ENCODE measurements around the gene SF1.

SF1 gene

GRCh38 chr11:64768300-64768694, 10.0 kb downstream of the SF1 start:
- Histone ChIP-seq H3K4me3 (ENCODE audit: low read depth, low read length) (no peak overlapping the region), H2BK5ac (ENCODE audit: low read depth, low read length, poor library complexity) (no peak overlapping the region), H3K79me2 (ENCODE audit: control insufficient read depth, insufficient read depth, low read length, poor library complexity) (no peaks in the 10 kb centered on the region), H4K12ac (ENCODE audit: low read depth, low read length) (no peak overlapping the region), H2BK120ac (ENCODE audit: insufficient read depth, low read length, poor library complexity) (no peak overlapping the region), H3K36me3 (ENCODE audit: control insufficient read depth in 1 of 2, insufficient read depth in 2 of 2, low read length in 2 of 2) (peaks cover 74 to 92% of the 10 kb centered on the region in 2 experiments), H3K79me1 (ENCODE audit: low read length) (no peaks in the 10 kb centered on the region), H3K4me2 (ENCODE audit: low read length) (no peak overlapping the region), H3K4ac (ENCODE audit: low read depth, low read length) (no peak overlapping the region), H4K8ac (ENCODE audit: low read depth, low read length) (no peak overlapping the region), H2AFZ (ENCODE audit: insufficient read depth, low read length, poor library complexity) (no peak overlapping the region), H3K4me1 (ENCODE audit: control insufficient read depth in 1 of 2, insufficient read depth in 2 of 2, low read length in 2 of 2) (peaks cover 0 to 2% of the 10 kb centered on the region in 2 experiments), H3K9me3 (ENCODE audit: insufficient read depth, low read depth, low read length) (no peaks in the 10 kb centered on the region), H3K14ac (ENCODE audit: low read length) (no peak overlapping the region), H3K27ac (ENCODE audit: low read depth, low read length) (no peak overlapping the region), H3K18ac (ENCODE audit: low read length) (no peak overlapping the region), H3K9ac (ENCODE audit: low read length) (no peak overlapping the region), H2BK12ac (ENCODE audit: low read length) (no peak overlapping the region), H3K23ac (ENCODE audit: low read length) (no peak overlapping the region), H2AK5ac (ENCODE audit: low read length) (no peak overlapping the region), H3K27me3 (ENCODE audit: insufficient read depth, low read length) (no peaks in the 10 kb centered on the region), H4K91ac (ENCODE audit: low read depth, low read length) (no peak overlapping the region)
- no CpG with 5 or more reads among the region's 6 CpGs for WGBS (ENCODE audit: extremely low coverage, insufficient coverage, insufficient read length)
- no peak for DNase-seq

GRCh38 chr11:64767344-64768299, 10.7 kb downstream of the SF1 start:
- no peaks in the 10 kb centered on the region for H3K79me1 ChIP-seq (ENCODE audit: low read length)
- peaks cover 75 to 93% of the 10 kb centered on the region in 2 experiments for H3K36me3 ChIP-seq (ENCODE audit: control insufficient read depth in 1 of 2, insufficient read depth in 2 of 2, low read length in 2 of 2)
- no peaks in the 10 kb centered on the region for H3K27me3 ChIP-seq (ENCODE audit: insufficient read depth, low read length)
- no peak overlapping the region for H3K18ac ChIP-seq (ENCODE audit: low read length)
- no peaks in the 10 kb centered on the region for H3K79me2 ChIP-seq (ENCODE audit: control insufficient read depth, insufficient read depth, low read length, poor library complexity)
- H2AFZ ChIP-seq (ENCODE audit: insufficient read depth, low read length, poor library complexity), result no peak overlapping the region
- no peak overlapping the region for H2BK5ac ChIP-seq (ENCODE audit: low read depth, low read length, poor library complexity)
- H3K14ac ChIP-seq (ENCODE audit: low read length), result no peak overlapping the region
- H3K27ac ChIP-seq (ENCODE audit: low read depth, low read length), result no peak overlapping the region
- no peak overlapping the region for H4K12ac ChIP-seq (ENCODE audit: low read depth, low read length)
- H2BK120ac ChIP-seq (ENCODE audit: insufficient read depth, low read length, poor library complexity), result no peak overlapping the region
- peaks cover 0 to 2% of the 10 kb centered on the region in 2 experiments for H3K4me1 ChIP-seq (ENCODE audit: control insufficient read depth in 1 of 2, insufficient read depth in 2 of 2, low read length in 2 of 2)
- no peak overlapping the region for H2BK12ac ChIP-seq (ENCODE audit: low read length)
- H3K4me3 ChIP-seq (ENCODE audit: low read depth, low read length), result no peak overlapping the region
- H3K9me3 ChIP-seq (ENCODE audit: insufficient read depth, low read depth, low read length), result no peaks in the 10 kb centered on the region
- H3K4me2 ChIP-seq (ENCODE audit: low read length), result no peak overlapping the region
- no CpG with 5 or more reads among the region's 19 CpGs for WGBS (ENCODE audit: extremely low coverage, insufficient coverage, insufficient read length)
- H2AK5ac ChIP-seq (ENCODE audit: low read length), result no peak overlapping the region
- H3K4ac ChIP-seq (ENCODE audit: low read depth, low read length), result no peak overlapping the region
- H3K23ac ChIP-seq (ENCODE audit: low read length), result no peak overlapping the region
- DNase-seq, result peak; percentile 51 to 81
- H4K91ac ChIP-seq (ENCODE audit: low read depth, low read length), result no peak overlapping the region
- no peak overlapping the region for H3K9ac ChIP-seq (ENCODE audit: low read length)
- H4K8ac ChIP-seq (ENCODE audit: low read depth, low read length), result no peak overlapping the region

- no peak overlapping the region for H4K8ac ChIP-seq (ENCODE audit: low read depth, low read length)
- peaks cover 78 to 95% of the 10 kb centered on the region in 2 experiments for H3K36me3 ChIP-seq (ENCODE audit: control insufficient read depth in 1 of 2, insufficient read depth in 2 of 2, low read length in 2 of 2)
- no peaks in the 10 kb centered on the region for H3K79me1 ChIP-seq (ENCODE audit: low read length)
- H3K9ac ChIP-seq (ENCODE audit: low read length), result no peak overlapping the region
- no peak overlapping the region for H3K23ac ChIP-seq (ENCODE audit: low read length)
- H3K18ac ChIP-seq (ENCODE audit: low read length), result no peak overlapping the region
- DNase-seq, result no peak
- no peak overlapping the region for H2BK5ac ChIP-seq (ENCODE audit: low read depth, low read length, poor library complexity)
- H3K4me2 ChIP-seq (ENCODE audit: low read length), result no peak overlapping the region
- H2BK12ac ChIP-seq (ENCODE audit: low read length), result no peak overlapping the region
- H3K27ac ChIP-seq (ENCODE audit: low read depth, low read length), result no peak overlapping the region
- no peak overlapping the region for H3K14ac ChIP-seq (ENCODE audit: low read length)
- no peaks in the 10 kb centered on the region for H3K27me3 ChIP-seq (ENCODE audit: insufficient read depth, low read length)
- no peak overlapping the region for H4K12ac ChIP-seq (ENCODE audit: low read depth, low read length)
- no peak overlapping the region for H3K4ac ChIP-seq (ENCODE audit: low read depth, low read length)
- no peak overlapping the region for H2AK5ac ChIP-seq (ENCODE audit: low read length)
- H3K9me3 ChIP-seq (ENCODE audit: insufficient read depth, low read depth, low read length), result no peaks in the 10 kb centered on the region
- WGBS (ENCODE audit: extremely low coverage, insufficient coverage, insufficient read length), result no CpG with 5 or more reads among the region's 11 CpGs
- no peak overlapping the region for H4K91ac ChIP-seq (ENCODE audit: low read depth, low read length)
- H3K4me3 ChIP-seq (ENCODE audit: low read depth, low read length), result no peak overlapping the region
- peaks cover 0 to 2% of the 10 kb centered on the region in 2 experiments for H3K4me1 ChIP-seq (ENCODE audit: control insufficient read depth in 1 of 2, insufficient read depth in 2 of 2, low read length in 2 of 2)
- H3K79me2 ChIP-seq (ENCODE audit: control insufficient read depth, insufficient read depth, low read length, poor library complexity), result no peaks in the 10 kb centered on the region
- no peak overlapping the region for H2BK120ac ChIP-seq (ENCODE audit: insufficient read depth, low read length, poor library complexity)
- H2AFZ ChIP-seq (ENCODE audit: insufficient read depth, low read length, poor library complexity), result no peak overlapping the region
Measured at GRCh38 chr11:64766881-64767280, 11.5 kb downstream of the SF1 start.

- no peak overlapping the region for H2AK5ac ChIP-seq (ENCODE audit: low read length)
- H3K4me3 ChIP-seq (ENCODE audit: low read depth, low read length), result no peak overlapping the region
- no peak overlapping the region for H3K4ac ChIP-seq (ENCODE audit: low read depth, low read length)
- no peak overlapping the region for H2AFZ ChIP-seq (ENCODE audit: insufficient read depth, low read length, poor library complexity)
- no peak overlapping the region for H4K8ac ChIP-seq (ENCODE audit: low read depth, low read length)
- no peak overlapping the region for H3K18ac ChIP-seq (ENCODE audit: low read length)
- H3K14ac ChIP-seq (ENCODE audit: low read length), result no peak overlapping the region
- H3K79me2 ChIP-seq (ENCODE audit: control insufficient read depth, insufficient read depth, low read length, poor library complexity), result no peaks in the 10 kb centered on the region
- H3K9ac ChIP-seq (ENCODE audit: low read length), result no peak overlapping the region
- H2BK12ac ChIP-seq (ENCODE audit: low read length), result no peak overlapping the region
- no peak overlapping the region for H2BK5ac ChIP-seq (ENCODE audit: low read depth, low read length, poor library complexity)
- peaks cover 76 to 89% of the 10 kb centered on the region in 2 experiments for H3K36me3 ChIP-seq (ENCODE audit: control insufficient read depth in 1 of 2, insufficient read depth in 2 of 2, low read length in 2 of 2)
- H3K27ac ChIP-seq (ENCODE audit: low read depth, low read length), result no peak overlapping the region
- DNase-seq, result no peak
- H3K9me3 ChIP-seq (ENCODE audit: insufficient read depth, low read depth, low read length), result no peaks in the 10 kb centered on the region
- no peak overlapping the region for H3K23ac ChIP-seq (ENCODE audit: low read length)
- no peak overlapping the region for H4K91ac ChIP-seq (ENCODE audit: low read depth, low read length)
- no peaks in the 10 kb centered on the region for H3K27me3 ChIP-seq (ENCODE audit: insufficient read depth, low read length)
- no peaks in the 10 kb centered on the region for H3K79me1 ChIP-seq (ENCODE audit: low read length)
- peaks cover 0 to 2% of the 10 kb centered on the region in 2 experiments for H3K4me1 ChIP-seq (ENCODE audit: control insufficient read depth in 1 of 2, insufficient read depth in 2 of 2, low read length in 2 of 2)
- no peak overlapping the region for H3K4me2 ChIP-seq (ENCODE audit: low read length)
- H2BK120ac ChIP-seq (ENCODE audit: insufficient read depth, low read length, poor library complexity), result no peak overlapping the region
- WGBS (ENCODE audit: extremely low coverage, insufficient coverage, insufficient read length), result no CpG with 5 or more reads among the region's 42 CpGs
- H4K12ac ChIP-seq (ENCODE audit: low read depth, low read length), result no peak overlapping the region
Measured at GRCh38 chr11:64765851-64766665, 12.3 kb downstream of the SF1 start.

Measured in trophoblast cell (in vitro differentiated cells and primary cell).